ENCODE results near the gene FAM13C. TPM values are rescaled to one million over a fixed set of nuclear protein-coding genes. Genes with fewer than 3 reads are reported as not detected.

The FAM13C gene
- polyA plus RNA-seq, 1 of the 3 experiments (the other 2 are of a cell fraction) = 7.6 TPM

- H3K4me1 ChIP-seq (ENCODE audit: control insufficient read depth in 1 of 2, insufficient read depth in 2 of 2, low read depth in 1 of 2, low read length in 1 of 2) = peaks cover 0 to 7% of the 10 kb centered on the region in 2 experiments; a peak in 2 of 4 replicates
- no peaks in the 10 kb centered on the region for H4K20me1 ChIP-seq (ENCODE audit: insufficient read depth)
- H3K9ac ChIP-seq = no peak overlapping the region
- H3K9me3 ChIP-seq = no peaks in the 10 kb centered on the region
- POLR2A ChIA-PET = no interaction called here
- CTCF ChIA-PET = interaction anchor here (1.1 kb wide), 1 partner anchor 309 kb away, joined by 4 read pairs; no protein-coding TSS in a partner anchor
- H3K9me2 ChIP-seq = no peaks in the 10 kb centered on the region
- H3K4me2 ChIP-seq = no peak overlapping the region
- no peaks in the 10 kb centered on the region for H3F3A ChIP-seq (replicated peaks; ENCODE audit: insufficient read depth)
- no peak overlapping the region for H2AFZ ChIP-seq (ENCODE audit: low read depth)
- no peaks in the 10 kb centered on the region for H3K27me3 ChIP-seq (ENCODE audit: insufficient read depth)
- TF ChIP-seq IRF3 (IDR thresholded peaks at IDR 0.05; ENCODE audit: low read depth, low read length) (no peak), RAD21 (IDR thresholded peaks at IDR 0.05; ENCODE audit: low read length) (no peak), RFX5 (IDR thresholded peaks at IDR 0.05; ENCODE audit: low read length) (no peak), SMC3 (IDR thresholded peaks at IDR 0.05; ENCODE audit: low read depth, low read length) (no peak), CTCF (IDR thresholded peaks at IDR 0.05) (no peak)
- H3K79me2 ChIP-seq (ENCODE audit: insufficient read depth) = no peaks in the 10 kb centered on the region
- no peak overlapping the region for H3K4me3 ChIP-seq (ENCODE audit: low read depth in 2 of 2, low read length in 1 of 2)
- peaks cover 12 to 20% of the 10 kb centered on the region in 2 experiments for H3K36me3 ChIP-seq (replicated peaks in 1 of 2; ENCODE audit: control insufficient read depth in 1 of 2, insufficient read depth in 2 of 2, low read length in 1 of 2)
- no peak overlapping the region for H3K27ac ChIP-seq (ENCODE audit: low read depth in 2 of 2, low read length in 1 of 2)
- 96% methylated on average over 1 of the region's 1 CpG for WGBS (ENCODE audit: low lambda C conversion rate)
- no peak for DNase-seq
Measured at GRCh38 chr10:59273445-59273844, 88.9 kb downstream of the FAM13C start.

- H3K9ac ChIP-seq = no peak overlapping the region
- no peaks in the 10 kb centered on the region for H3F3A ChIP-seq (replicated peaks; ENCODE audit: insufficient read depth)
- H3K27ac ChIP-seq (ENCODE audit: low read depth in 2 of 2, low read length in 1 of 2) = no peak overlapping the region
- no peaks in the 10 kb centered on the region for H3K9me2 ChIP-seq
- no peaks in the 10 kb centered on the region for H3K9me3 ChIP-seq
- no peaks in the 10 kb centered on the region for H3K27me3 ChIP-seq (ENCODE audit: insufficient read depth)
- CTCF ChIA-PET = interaction anchor here (1.9 kb wide), 1 partner anchor 350 kb away, joined by 5 read pairs; no protein-coding TSS in a partner anchor
- TF ChIP-seq MAX (IDR thresholded peaks at IDR 0.05; ENCODE audit: low read depth) (no peak), FOXM1 (IDR thresholded peaks at IDR 0.05; ENCODE audit: low read depth) (no peak), NRF1 (IDR thresholded peaks at IDR 0.05; ENCODE audit: low read depth, low read length) (no peak), CHD2 (IDR thresholded peaks at IDR 0.05; ENCODE audit: low read length, partially characterized antibody) (no peak), POLR2AphosphoS5 (IDR thresholded peaks at IDR 0.05; ENCODE audit: low read depth, low read length) (no peak), FOSL2 (IDR thresholded peaks at IDR 0.05; ENCODE audit: borderline replicate concordance, low read depth) (no peak), TCF12 (IDR thresholded peaks at IDR 0.05) (no peak)
- no peaks in the 10 kb centered on the region for H3K79me2 ChIP-seq (ENCODE audit: insufficient read depth)
- H3K4me3 ChIP-seq (ENCODE audit: low read depth in 2 of 2, low read length in 1 of 2) = no peak overlapping the region
- H2AFZ ChIP-seq (ENCODE audit: low read depth) = no peak overlapping the region
- H3K4me1 ChIP-seq (ENCODE audit: control insufficient read depth in 1 of 2, insufficient read depth in 2 of 2, low read depth in 1 of 2, low read length in 1 of 2) = peaks cover 0 to 7% of the 10 kb centered on the region in 2 experiments; a peak in 2 of 4 replicates
- H4K20me1 ChIP-seq (ENCODE audit: insufficient read depth) = no peaks in the 10 kb centered on the region
- POLR2A ChIA-PET = no interaction called here
- H3K36me3 ChIP-seq (replicated peaks in 1 of 2; ENCODE audit: control insufficient read depth in 1 of 2, insufficient read depth in 2 of 2, low read length in 1 of 2) = peaks cover 20 to 26% of the 10 kb centered on the region in 2 experiments
- no peak for DNase-seq
- no peak overlapping the region for H3K4me2 ChIP-seq
Measured at GRCh38 chr10:59272061-59272460, 90.3 kb downstream of the FAM13C start.
